Inflammatory macrophage (primary cell): ENCODE measurements around the gene PRTN3.
A peak's percentile ranks its signal among the peaks of the same experiment; 100 is the strongest.
"Not testable (repeated sequence)": the region's sequence is repeated elsewhere in the genome, so short reads cannot be mapped to it uniquely, and the experiment has no call there.

Experiments used
- DNase-seq, 2 donors: peaks; one replicate each; pipeline ENCODE4 v3.0.0-alpha.2; 2020 to 2022

Gene PRTN3

GRCh38 chr19:845707-846521 lies 5.1 kb downstream of the PRTN3 start:
- no peak for DNase-seq

GRCh38 chr19:848386-848921 lies 7.7 kb downstream of the PRTN3 start:
- no peak for DNase-seq

- DNase-seq, result not testable (repeated sequence)
These were observed 8.4 kb downstream of the PRTN3 start for GRCh38 chr19:849195-849594.

- peak; percentile 54 to 56 for DNase-seq
These were observed 9.6 kb downstream of the PRTN3 start for GRCh38 chr19:850221-850978.

GRCh38 chr19:850979-851335 lies 10.2 kb downstream of the PRTN3 start:
- no peak for DNase-seq

- DNase-seq, result no peak
These were observed 11.6 kb downstream of the PRTN3 start, which contains the start of gene ELANE for GRCh38 chr19:852136-853013. ELANE (plus strand) TSS chr19:852303; CDS start chr19:852329, 26 bp downstream.

- no peak for DNase-seq
These were observed 12.3 kb downstream of the PRTN3 start for GRCh38 chr19:853014-853585.

GRCh38 chr19:853614-854220 lies 12.9 kb downstream of the PRTN3 start:
- not testable (repeated sequence) for DNase-seq

GRCh38 chr19:854549-854948 lies 13.8 kb downstream of the PRTN3 start:
- no peak for DNase-seq

- no peak for DNase-seq
These were observed 14.3 kb downstream of the PRTN3 start for GRCh38 chr19:855142-855541.

- no peak for DNase-seq
These were observed 14.8 kb downstream of the PRTN3 start for GRCh38 chr19:855566-856120.

- DNase-seq, result no peak
These were observed 17.5 kb downstream of the PRTN3 start for GRCh38 chr19:858284-858683.

GRCh38 chr19:858868-859843 lies 18.4 kb downstream of the PRTN3 start, which contains the start of gene CFD:
CFD (plus strand) TSS chr19:859664; CDS start chr19:859690, 26 bp downstream.
- DNase-seq, result peak; percentile 57 to 61

- no peak for DNase-seq
These were observed 20.4 kb downstream of the PRTN3 start for GRCh38 chr19:861141-861755.

GRCh38 chr19:861756-862580 lies 21.2 kb downstream of the PRTN3 start:
- DNase-seq, result peak; percentile 58 to 71

- DNase-seq, result peak; percentile 63 to 68
These were observed 21.9 kb downstream of the PRTN3 start for GRCh38 chr19:862581-863314.

- peak in 1 of 2 donors; percentile 15 for DNase-seq
These were observed 22.5 kb downstream of the PRTN3 start for GRCh38 chr19:863315-863620.

GRCh38 chr19:866769-867300 lies 26.0 kb downstream of the PRTN3 start:
- no peak for DNase-seq
